HG02870 (cell line): ENCODE data around the gene LGI2.

Experiments used
- ATAC-seq: cut with Tn5 transposase; IDR thresholded peaks from one replicate; pipeline ENCODE4 v1.9.1; 2021; ENCODE audit warnings: mild to moderate bottlenecking, moderate library complexity; ENCODE audit not compliant: unreplicated experiment

The LGI2 gene

DNA sequence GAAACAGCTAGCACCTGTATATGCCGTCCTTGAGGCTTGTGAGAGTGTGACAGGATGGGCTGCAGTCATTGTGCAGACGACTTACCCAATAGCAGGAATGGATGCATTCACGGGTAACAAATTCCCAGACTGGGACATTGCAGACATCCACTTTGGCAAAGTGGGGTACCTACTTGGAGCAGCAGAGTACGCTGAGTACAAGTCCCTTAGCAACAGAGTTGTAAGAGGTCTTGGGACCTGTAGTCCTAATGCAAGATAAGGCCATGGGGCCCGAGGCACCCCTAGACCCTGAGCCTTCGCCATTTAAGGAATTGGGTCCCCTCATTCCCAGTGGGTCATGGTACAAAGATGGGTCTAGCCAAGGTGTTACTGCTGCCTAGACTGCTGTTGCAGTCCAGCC, 62.5 kb downstream of the LGI2 start:
- no peak for ATAC-seq

DNA sequence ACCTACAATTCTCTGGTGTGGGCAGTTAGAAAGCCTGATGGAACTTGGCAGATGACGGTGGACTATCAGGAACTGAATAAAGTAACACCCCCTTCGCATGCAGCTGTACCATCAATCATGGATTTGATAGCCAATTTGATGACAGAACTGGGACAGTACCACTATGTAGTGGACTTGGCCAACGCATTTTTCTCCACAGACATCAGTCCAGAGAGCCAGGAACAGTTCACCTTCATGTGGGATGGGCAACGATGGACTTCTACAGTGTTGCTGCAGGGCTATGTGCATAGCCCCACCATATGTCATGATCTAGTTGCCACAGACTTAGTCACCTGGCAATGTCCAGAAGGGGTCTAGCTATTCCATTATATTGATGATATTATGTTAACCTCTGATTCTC, 63.4 kb downstream of the LGI2 start:
- no peak for ATAC-seq

DNA sequence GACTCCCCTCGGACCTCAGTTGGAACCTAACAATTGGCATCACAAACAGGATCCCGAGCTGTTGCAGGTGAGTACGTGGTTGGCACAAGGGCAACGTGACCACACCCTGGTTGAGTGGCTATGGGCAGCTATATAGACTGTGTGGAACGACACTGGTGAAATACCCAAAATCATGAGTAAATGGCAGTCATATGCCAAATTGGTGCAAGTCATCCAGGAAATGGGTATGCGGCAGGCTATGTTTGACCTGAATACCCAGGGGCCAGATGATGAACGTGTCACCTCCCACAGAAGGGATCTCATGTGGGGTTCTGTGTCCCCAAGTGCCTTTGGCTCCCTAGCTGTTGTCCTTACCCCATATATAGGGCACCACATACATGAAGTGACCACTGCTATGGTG, 64.7 kb downstream of the LGI2 start:
- ATAC-seq: no peak

DNA sequence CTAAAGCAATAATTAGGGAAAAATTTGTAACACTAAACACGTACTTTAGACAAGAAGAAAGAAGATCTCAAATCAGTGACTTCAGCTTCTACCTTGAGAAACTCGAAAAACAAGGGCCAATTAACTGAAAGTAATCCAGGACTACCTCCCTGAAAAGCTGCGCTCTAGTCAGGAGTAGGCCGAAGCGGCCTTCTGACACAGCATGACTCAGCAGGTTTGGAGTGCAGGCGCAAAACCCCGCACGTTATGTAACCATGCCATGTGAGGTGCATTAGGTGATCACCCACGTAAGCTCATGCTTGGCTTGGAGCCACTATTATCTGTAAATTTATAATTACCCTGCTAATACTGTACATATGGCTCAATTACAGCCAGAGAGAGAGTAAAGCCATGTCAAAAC, 65.1 kb downstream of the LGI2 start:
- ATAC-seq: no peak

DNA sequence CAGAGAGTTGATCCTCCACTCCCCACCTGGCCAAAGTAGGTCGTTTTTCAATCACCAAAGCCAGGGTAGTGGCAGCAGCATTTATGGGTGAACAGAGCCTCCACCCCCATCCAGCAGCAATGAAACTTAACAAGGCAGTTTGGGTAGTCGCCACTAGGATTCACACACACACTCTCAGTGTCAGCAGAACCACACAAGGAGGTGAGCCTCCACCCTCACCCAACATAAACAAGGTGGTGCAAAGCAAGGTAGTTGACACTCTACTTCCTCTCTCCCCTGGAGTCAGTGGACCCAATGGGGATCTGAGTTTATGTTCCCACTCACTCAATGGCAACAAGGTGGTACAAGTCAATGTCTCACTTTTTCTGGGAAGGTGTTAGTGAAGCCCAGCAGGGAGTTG, 67.5 kb downstream of the LGI2 start:
- ATAC-seq: no peak

DNA sequence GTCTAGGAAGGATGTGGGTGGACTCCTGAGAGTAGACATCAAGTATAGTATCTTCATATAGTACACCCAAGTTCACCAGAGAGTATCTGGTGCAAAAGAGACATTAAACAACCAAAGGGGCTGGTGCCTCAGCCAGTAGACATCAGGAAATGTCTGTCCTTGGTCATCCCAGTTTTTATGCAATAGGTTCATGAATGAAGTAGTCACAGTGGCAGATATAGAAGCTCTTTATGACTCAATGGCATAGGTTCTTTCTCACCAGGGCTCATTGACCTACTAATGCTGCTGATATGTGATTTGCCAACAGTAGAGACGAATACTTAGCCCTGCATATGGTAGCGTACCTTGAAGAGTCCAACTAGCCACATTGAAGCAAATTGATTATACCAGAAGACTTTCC, 72.9 kb downstream of the LGI2 start:
- no peak for ATAC-seq

DNA sequence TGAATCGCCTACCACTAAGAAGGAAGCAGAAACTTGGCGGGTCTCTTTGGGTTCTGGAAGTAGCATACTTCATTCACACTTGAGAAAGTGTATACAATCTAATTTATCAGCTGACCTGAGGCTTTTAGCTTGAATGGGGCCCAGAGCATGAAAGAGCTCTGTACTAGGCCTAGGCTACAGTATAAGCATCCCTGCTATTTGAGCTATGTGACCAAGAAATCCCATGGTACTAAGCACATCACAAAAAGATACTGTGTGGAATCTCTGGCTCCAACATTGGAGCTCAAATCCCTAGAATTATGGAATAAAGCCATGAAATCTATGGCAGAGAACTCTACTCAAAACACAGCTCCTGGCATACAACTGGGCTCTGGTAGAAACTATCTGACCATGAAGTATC, 74.0 kb downstream of the LGI2 start:
- ATAC-seq: no peak

DNA sequence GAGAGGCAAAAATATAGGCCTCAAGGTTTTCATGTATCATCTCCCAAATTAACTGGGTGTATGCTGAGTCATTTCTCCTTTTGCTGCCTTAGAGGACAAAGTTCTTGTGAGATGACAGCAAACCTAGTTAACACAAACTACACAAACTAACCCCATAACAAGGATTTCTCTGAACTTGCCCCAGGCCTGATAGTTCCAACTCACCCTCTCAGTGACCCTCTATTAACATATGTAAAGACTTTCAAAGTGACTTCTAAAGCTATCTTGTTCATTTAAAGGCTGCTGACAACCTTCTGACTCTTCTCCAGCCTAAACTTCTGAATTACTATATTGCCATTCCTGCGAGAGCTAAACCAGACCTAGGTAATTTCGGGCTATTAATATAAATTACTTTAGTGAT, 74.7 kb downstream of the LGI2 start:
- no peak for ATAC-seq

DNA sequence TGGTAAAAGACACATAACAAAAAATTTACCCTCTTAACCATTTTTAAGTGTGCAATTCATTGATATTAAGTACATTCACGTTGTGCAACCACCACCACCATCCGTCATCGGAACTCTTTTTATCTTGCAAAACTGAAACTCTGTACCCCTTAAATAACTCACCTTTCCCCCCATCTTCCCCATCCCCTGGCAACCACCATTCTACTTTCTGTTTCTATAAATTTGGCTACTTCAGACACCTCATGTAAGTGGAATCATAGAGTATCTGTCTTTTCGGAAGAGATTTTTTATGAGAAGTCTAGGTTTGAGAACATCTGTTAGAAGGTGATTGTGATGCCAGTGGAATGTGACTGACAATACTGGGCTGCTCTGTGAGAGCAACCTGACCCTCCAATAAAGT, 78.1 kb downstream of the LGI2 start:
- ATAC-seq: no peak

DNA sequence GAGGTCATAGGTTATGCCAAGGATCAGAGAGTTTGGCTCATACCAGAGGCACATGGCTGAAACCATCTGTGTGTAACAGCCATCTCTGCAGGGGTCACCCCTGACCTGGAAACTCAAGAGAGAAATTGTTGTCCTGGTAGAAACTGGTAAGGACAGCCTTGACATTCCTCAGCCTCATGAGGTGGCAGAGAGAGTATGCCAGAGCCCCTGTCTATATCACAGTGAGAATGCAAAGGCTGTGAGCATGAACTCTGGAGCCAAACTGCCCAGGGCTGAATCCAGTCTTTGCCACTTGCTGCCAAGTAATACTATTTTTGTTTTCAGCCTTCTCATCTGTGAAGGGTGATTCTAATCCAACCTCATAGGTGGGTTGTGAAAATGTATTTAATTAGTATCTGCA, 80.8 kb downstream of the LGI2 start:
- no peak for ATAC-seq
